HEK293 (cell line): ENCODE data around the gene DDX10.

ENCODE experiments used
- CTCF ChIA-PET: fragments of 350-600 bp; formaldehyde crosslinking; extraction: SDS; loops from one replicate; lab custom pipeline; 2021; ENCODE audit warnings: antibody characterized with exemption; lab: Yijun Ruan, JAX
- POLR2A ChIA-PET: fragments of 300-600 bp; formaldehyde crosslinking; extraction: SDS; loops from one replicate; lab custom pipeline; 2020; ENCODE audit warnings: antibody characterized with exemption, inconsistent platforms; lab: Yijun Ruan, JAX
- H3K27ac ChIP-seq: fragments of 200-500 bp; sonication (Bioruptor generic); 2 replicates; pipeline ENCODE4 v1.5.1; 2014; ENCODE audit warnings: low read depth, low read length, control low read depth, inconsistent platforms; ENCODE audit errors: extremely low read depth
- H3K36me3 ChIP-seq, 2 experiments: fragments of 200-500 bp in 1 of 2; sonication (Bioruptor generic) in 1 of 2; 1 replicate in 1 of 2; 2 replicates in 1 of 2; pipeline ENCODE4 v1.5.1; 2014 to 2017; ENCODE audit warnings: inconsistent platforms in 2 of 2, low read length in 2 of 2; ENCODE audit not compliant: control insufficient read depth in 2 of 2, insufficient read depth in 1 of 2
- H3K4me1 ChIP-seq: fragments of 200-500 bp; sonication (Bioruptor generic); 2 replicates; pipeline ENCODE4 v1.5.1; 2014; ENCODE audit warnings: mild to moderate bottlenecking, low read length, inconsistent platforms; ENCODE audit not compliant: control insufficient read depth, insufficient read depth
- H3K4me3 ChIP-seq: 2 replicates; pipeline ENCODE4 v1.5.1; 2011; ENCODE audit warnings: low read depth, mild to moderate bottlenecking, control low read depth, low read length, moderate library complexity
- H3K9me3 ChIP-seq: fragments of 200-500 bp; sonication (Bioruptor generic); 2 replicates; pipeline ENCODE4 v1.5.1; 2014; ENCODE audit warnings: low read depth, low read length, inconsistent platforms; ENCODE audit not compliant: control insufficient read depth, insufficient read depth
- BCL11A ChIP-seq: fragments of 450-650 bp; formaldehyde crosslinking; IDR thresholded peaks from 2 replicates; pipeline ENCODE4 v1.5.1; 2016; ENCODE audit warnings: low read depth, missing biosample characterization, missing genetic modification characterization
- IKZF3 ChIP-seq: fragments of 450-650 bp; IDR thresholded peaks from 2 replicates; pipeline ENCODE4 v1.5.0; 2018; ENCODE audit warnings: missing biosample characterization, mild to moderate bottlenecking, missing genetic modification characterization, moderate library complexity
- OVOL3 ChIP-seq: fragments of 450-650 bp; formaldehyde crosslinking; IDR thresholded peaks from 2 replicates; pipeline ENCODE4 v1.5.1; 2016; ENCODE audit warnings: missing biosample characterization, missing genetic modification characterization
- PRDM1 ChIP-seq: fragments of 450-650 bp; formaldehyde crosslinking; IDR thresholded peaks from 2 replicates; pipeline ENCODE4; 2016; ENCODE audit warnings: missing biosample characterization, missing genetic modification characterization
- ZNF169 ChIP-seq: fragments of 450-650 bp; formaldehyde crosslinking; IDR thresholded peaks from 2 replicates; pipeline ENCODE4 v1.5.1; 2016; ENCODE audit warnings: missing biosample characterization, missing genetic modification characterization
- ZNF211 ChIP-seq: fragments of 450-650 bp; formaldehyde crosslinking; IDR thresholded peaks from 2 replicates; pipeline ENCODE4 v1.5.1; 2016; ENCODE audit warnings: low read depth, missing biosample characterization, missing genetic modification characterization
- ZNF394 ChIP-seq: fragments of 450-650 bp; formaldehyde crosslinking; IDR thresholded peaks from 2 replicates; pipeline ENCODE4 v1.5.1; 2016; ENCODE audit warnings: missing biosample characterization, missing genetic modification characterization, mild to moderate bottlenecking, moderate library complexity, borderline replicate concordance
- ZNF423 ChIP-seq: fragments of 450-650 bp; formaldehyde crosslinking; IDR thresholded peaks from 2 replicates; pipeline ENCODE4 v1.5.1; 2016; ENCODE audit warnings: missing biosample characterization, missing genetic modification characterization
- ZNF501 ChIP-seq: fragments of 450-650 bp; formaldehyde crosslinking; IDR thresholded peaks from 2 replicates; pipeline ENCODE4 v1.5.1; 2016; ENCODE audit warnings: missing biosample characterization, missing genetic modification characterization
- ZNF514 ChIP-seq: fragments of 450-650 bp; formaldehyde crosslinking; IDR thresholded peaks from 2 replicates; pipeline ENCODE4 v1.5.1; 2016; ENCODE audit warnings: missing biosample characterization, missing genetic modification characterization
- ZNF791 ChIP-seq: fragments of 450-650 bp; formaldehyde crosslinking; IDR thresholded peaks from 2 replicates; pipeline ENCODE4 v1.5.1; 2016; ENCODE audit warnings: missing biosample characterization, missing genetic modification characterization
- TF ChIP-seq, protein P1 (sequence below): fragments of 450-650 bp; formaldehyde crosslinking; IDR thresholded peaks from 2 replicates; pipeline ENCODE4 v1.5.1; 2016; ENCODE audit warnings: missing biosample characterization, missing genetic modification characterization
- TF ChIP-seq, protein P2 (sequence below): fragments of 450-650 bp; formaldehyde crosslinking; IDR thresholded peaks from 2 replicates; pipeline ENCODE4 v1.5.1; 2017; ENCODE audit warnings: missing biosample characterization, missing genetic modification characterization
- TF ChIP-seq, protein P3 (sequence below): fragments of 450-650 bp; formaldehyde crosslinking; IDR thresholded peaks from 2 replicates; pipeline ENCODE4 v1.5.1; 2017; ENCODE audit warnings: missing biosample characterization, missing genetic modification characterization
- TF ChIP-seq, protein P4 (sequence below): fragments of 450-650 bp; formaldehyde crosslinking; IDR thresholded peaks from 2 replicates; pipeline ENCODE4 v1.5.1; 2016; ENCODE audit warnings: missing biosample characterization, missing genetic modification characterization
- TF ChIP-seq, protein P5 (sequence below): fragments of 450-650 bp; IDR thresholded peaks from 2 replicates; pipeline ENCODE4 v1.5.1; 2018; ENCODE audit warnings: missing biosample characterization, mild to moderate bottlenecking, missing genetic modification characterization
- TF ChIP-seq, protein P6 (sequence below): fragments of 450-650 bp; formaldehyde crosslinking; IDR thresholded peaks from 2 replicates; pipeline ENCODE4 v1.5.1; 2016; ENCODE audit warnings: missing biosample characterization, missing genetic modification characterization

Gene DDX10

DNA sequence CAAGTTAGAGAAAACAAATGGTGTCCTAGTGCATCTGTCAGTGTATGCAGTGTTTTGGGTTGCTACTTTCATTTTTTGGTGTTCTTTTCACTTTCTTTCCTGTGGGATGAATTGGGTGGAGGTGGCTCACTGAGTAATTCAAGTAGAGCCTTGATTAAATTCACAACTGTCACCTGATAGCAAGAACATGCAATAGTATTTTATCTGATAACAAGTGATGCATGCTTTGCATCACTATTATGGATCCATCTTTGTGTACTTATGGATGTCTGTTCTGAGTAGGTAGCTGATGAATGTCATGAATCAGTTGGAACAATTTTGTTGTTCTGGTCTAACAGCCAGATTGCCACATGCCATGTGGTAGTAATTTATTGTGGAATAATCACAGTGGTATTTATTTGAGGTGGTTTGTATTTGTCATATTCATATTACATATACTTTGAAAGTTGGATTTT, 87.5 kb downstream of the DDX10 start:
- Histone ChIP-seq H3K9me3 (no peaks in the 10 kb centered on the region), H3K4me1 (0 out of 2 replicates have a peak, but pooled peaks cover 2% of the 10 kb centered on the region)
- TF ChIP-seq ZNF514 (tag by site-specific recombination) (no peak), OVOL3 (tag by site-specific recombination) (no peak), BCL11A (tag by site-specific recombination) (no peak), ZNF394 (tag by site-specific recombination) (no peak), ZNF211 (tag by site-specific recombination) (no peak), ZNF501 (tag by site-specific recombination) (no peak), ZNF791 (no peak), PRDM1 (tag by site-specific recombination) (0 out of 2 replicates have a peak, but pooled peaks have one; percentile 15), ZNF169 (tag by site-specific recombination) (no peak), IKZF3 (tag by site-specific recombination) (no peak), ZNF423 (no peak)
- TF ChIP-seq, protein P1, sequence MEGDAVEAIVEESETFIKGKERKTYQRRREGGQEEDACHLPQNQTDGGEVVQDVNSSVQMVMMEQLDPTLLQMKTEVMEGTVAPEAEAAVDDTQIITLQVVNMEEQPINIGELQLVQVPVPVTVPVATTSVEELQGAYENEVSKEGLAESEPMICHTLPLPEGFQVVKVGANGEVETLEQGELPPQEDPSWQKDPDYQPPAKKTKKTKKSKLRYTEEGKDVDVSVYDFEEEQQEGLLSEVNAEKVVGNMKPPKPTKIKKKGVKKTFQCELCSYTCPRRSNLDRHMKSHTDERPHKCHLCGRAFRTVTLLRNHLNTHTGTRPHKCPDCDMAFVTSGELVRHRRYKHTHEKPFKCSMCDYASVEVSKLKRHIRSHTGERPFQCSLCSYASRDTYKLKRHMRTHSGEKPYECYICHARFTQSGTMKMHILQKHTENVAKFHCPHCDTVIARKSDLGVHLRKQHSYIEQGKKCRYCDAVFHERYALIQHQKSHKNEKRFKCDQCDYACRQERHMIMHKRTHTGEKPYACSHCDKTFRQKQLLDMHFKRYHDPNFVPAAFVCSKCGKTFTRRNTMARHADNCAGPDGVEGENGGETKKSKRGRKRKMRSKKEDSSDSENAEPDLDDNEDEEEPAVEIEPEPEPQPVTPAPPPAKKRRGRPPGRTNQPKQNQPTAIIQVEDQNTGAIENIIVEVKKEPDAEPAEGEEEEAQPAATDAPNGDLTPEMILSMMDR (tag by site-specific recombination) = no peak
- TF ChIP-seq, protein P2, sequence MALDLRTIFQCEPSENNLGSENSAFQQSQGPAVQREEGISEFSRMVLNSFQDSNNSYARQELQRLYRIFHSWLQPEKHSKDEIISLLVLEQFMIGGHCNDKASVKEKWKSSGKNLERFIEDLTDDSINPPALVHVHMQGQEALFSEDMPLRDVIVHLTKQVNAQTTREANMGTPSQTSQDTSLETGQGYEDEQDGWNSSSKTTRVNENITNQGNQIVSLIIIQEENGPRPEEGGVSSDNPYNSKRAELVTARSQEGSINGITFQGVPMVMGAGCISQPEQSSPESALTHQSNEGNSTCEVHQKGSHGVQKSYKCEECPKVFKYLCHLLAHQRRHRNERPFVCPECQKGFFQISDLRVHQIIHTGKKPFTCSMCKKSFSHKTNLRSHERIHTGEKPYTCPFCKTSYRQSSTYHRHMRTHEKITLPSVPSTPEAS (tag by site-specific recombination) = no peak
- TF ChIP-seq, protein P3, sequence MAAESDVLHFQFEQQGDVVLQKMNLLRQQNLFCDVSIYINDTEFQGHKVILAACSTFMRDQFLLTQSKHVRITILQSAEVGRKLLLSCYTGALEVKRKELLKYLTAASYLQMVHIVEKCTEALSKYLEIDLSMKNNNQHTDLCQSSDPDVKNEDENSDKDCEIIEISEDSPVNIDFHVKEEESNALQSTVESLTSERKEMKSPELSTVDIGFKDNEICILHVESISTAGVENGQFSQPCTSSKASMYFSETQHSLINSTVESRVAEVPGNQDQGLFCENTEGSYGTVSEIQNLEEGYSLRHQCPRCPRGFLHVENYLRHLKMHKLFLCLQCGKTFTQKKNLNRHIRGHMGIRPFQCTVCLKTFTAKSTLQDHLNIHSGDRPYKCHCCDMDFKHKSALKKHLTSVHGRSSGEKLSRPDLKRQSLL = no peak
- TF ChIP-seq, protein P4, sequence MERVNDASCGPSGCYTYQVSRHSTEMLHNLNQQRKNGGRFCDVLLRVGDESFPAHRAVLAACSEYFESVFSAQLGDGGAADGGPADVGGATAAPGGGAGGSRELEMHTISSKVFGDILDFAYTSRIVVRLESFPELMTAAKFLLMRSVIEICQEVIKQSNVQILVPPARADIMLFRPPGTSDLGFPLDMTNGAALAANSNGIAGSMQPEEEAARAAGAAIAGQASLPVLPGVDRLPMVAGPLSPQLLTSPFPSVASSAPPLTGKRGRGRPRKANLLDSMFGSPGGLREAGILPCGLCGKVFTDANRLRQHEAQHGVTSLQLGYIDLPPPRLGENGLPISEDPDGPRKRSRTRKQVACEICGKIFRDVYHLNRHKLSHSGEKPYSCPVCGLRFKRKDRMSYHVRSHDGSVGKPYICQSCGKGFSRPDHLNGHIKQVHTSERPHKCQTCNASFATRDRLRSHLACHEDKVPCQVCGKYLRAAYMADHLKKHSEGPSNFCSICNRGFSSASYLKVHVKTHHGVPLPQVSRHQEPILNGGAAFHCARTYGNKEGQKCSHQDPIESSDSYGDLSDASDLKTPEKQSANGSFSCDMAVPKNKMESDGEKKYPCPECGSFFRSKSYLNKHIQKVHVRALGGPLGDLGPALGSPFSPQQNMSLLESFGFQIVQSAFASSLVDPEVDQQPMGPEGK (tag by site-specific recombination) = no peak
- TF ChIP-seq, protein P5, sequence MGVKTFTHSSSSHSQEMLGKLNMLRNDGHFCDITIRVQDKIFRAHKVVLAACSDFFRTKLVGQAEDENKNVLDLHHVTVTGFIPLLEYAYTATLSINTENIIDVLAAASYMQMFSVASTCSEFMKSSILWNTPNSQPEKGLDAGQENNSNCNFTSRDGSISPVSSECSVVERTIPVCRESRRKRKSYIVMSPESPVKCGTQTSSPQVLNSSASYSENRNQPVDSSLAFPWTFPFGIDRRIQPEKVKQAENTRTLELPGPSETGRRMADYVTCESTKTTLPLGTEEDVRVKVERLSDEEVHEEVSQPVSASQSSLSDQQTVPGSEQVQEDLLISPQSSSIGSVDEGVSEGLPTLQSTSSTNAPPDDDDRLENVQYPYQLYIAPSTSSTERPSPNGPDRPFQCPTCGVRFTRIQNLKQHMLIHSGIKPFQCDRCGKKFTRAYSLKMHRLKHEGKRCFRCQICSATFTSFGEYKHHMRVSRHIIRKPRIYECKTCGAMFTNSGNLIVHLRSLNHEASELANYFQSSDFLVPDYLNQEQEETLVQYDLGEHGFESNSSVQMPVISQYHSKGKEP (tag by site-specific recombination) = peak; percentile 43; the same call in 1 of the 2 replicates
- TF ChIP-seq, protein P6, sequence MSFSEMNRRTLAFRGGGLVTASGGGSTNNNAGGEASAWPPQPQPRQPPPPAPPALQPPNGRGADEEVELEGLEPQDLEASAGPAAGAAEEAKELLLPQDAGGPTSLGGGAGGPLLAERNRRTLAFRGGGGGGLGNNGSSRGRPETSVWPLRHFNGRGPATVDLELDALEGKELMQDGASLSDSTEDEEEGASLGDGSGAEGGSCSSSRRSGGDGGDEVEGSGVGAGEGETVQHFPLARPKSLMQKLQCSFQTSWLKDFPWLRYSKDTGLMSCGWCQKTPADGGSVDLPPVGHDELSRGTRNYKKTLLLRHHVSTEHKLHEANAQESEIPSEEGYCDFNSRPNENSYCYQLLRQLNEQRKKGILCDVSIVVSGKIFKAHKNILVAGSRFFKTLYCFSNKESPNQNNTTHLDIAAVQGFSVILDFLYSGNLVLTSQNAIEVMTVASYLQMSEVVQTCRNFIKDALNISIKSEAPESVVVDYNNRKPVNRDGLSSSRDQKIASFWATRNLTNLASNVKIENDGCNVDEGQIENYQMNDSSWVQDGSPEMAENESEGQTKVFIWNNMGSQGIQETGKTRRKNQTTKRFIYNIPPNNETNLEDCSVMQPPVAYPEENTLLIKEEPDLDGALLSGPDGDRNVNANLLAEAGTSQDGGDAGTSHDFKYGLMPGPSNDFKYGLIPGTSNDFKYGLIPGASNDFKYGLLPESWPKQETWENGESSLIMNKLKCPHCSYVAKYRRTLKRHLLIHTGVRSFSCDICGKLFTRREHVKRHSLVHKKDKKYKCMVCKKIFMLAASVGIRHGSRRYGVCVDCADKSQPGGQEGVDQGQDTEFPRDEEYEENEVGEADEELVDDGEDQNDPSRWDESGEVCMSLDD (tag by site-specific recombination) = no peak
- TF ChIP-seq, all 188 proteins: peak for 2
- ChIA-PET CTCF (interaction anchor here (1.6 kb wide), 1 partner anchor 17 kb away, joined by 4 read pairs; no protein-coding TSS in a partner anchor), POLR2A (no interaction called here)
- Histone ChIP-seq H3K27ac (no peak overlapping the region), H3K36me3 (no peaks in the 10 kb centered on the region), H3K4me3 (no peak overlapping the region)
